Colon (tissue), 2 donors: ENCODE data around the gene NCMAP.
"Not testable (repeated sequence)": the region's sequence is repeated elsewhere in the genome, so short reads cannot be mapped to it uniquely, and the experiment has no call there.

Experiments used
- FAIRE-seq: peaks from 2 replicates; lab custom pipeline; 2012; peaks lifted over from hg19 to GRCh38; lab: Jason Lieb, UNC
- donor health status: control.
- donor health status: control.

NCMAP gene, protein sequence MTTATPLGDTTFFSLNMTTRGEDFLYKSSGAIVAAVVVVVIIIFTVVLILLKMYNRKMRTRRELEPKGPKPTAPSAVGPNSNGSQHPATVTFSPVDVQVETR

DNA sequence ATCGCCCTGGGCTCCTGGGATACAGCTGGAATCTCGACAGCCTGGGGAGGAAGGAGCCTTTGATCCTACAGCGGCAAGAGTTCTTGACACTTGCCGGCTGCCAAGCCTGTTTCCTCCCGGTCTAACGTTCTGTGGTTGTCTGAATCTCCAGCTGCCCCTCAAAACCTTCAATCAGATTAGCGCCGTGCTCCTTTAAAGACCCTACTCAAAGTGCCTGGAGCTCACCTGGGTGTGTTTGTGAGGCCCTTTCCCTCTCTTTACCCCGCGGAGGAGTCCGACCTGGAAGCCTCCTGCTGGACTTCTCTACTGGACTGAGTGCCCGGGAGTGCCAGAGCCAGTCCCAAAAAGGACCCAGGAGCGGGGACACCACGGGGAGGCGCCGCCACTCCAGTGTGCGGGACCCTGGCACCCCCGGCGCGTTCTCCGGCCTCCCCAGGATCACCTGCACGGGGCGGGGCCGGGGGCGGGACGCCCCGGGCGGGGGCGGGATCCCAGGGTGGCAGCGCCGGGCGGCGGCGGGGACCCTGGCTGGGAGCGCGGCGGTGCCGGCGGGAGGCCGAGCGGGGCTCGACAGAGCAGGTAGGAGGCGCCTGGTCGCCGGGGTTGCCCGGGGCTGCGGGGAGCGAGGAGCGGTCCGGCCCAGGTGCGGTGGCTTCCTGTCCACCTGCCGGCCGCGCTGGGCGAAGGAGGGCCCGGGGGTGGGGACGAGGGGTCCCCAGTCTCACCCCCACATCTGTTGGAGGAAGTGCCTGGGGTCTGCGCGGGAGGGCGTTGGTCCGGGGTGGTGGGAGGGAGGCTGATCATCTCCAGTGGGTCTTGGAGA lies at the start of gene NCMAP:
NCMAP (plus strand) TSS at position 497 of the 823 bp plus-strand sequence. CDS start 39,344 bp downstream, outside the sequence.
- no peak for FAIRE-seq

GRCh38 chr1:24506691-24507381 lies 49.1 kb upstream of the NCMAP start:
- FAIRE-seq = no peak

DNA sequence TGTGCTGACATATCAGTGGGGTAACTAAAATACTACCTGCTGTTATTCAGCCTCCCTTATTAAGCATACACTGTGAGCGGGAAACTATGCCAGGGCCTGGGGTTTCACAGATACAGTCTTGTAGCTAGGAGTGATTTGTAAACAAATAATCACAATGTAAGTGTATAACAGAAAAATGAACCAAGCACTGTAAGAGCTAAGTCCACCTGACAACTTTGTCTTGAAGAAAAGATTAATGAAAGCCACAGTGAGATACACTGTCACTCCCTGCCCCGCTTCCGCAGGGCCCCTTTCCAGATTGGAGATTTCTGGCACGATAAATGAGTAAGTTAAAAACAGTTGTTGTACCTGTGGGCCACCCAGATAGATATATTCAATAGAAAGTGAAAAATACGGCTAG lies 48.5 kb upstream of the NCMAP start:
- FAIRE-seq = no peak

DNA sequence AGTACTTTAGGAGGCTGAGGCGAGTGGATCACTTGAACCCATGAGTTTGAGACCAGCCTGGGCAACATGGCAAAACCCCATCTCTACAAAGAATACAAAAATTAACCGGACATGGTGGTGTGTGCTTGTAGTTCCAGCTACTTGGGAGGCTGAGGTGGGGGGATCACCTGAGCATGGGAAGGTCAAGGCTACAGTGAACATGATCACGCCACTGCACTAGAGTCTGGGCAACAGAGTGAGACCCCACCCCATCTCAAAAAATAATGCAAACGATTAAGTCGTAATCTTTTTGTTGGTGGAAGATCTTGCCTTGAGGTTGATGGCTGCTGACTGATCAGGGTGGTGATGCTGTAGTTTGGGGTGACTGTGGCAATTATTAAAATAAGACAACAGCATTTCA lies 47.0 kb upstream of the NCMAP start:
- FAIRE-seq = no peak

DNA sequence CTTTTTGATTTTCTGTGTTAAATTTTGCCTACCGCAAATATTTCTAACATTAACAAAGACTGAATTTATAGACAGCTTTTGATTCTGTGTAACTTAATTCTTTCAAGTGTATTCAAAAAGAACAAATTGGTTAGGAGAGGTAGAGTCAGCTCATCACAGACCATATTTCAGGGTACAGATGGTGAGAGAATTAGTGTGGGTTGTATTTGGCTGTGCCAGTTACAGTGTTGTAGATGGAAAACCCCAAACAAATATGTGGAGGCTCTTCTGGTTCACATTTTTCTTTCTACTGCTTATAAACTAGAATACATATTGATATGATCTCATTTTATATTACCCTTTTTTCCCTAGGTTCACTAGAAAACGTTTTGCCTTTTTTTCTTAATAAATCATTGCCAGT lies 42.2 kb upstream of the NCMAP start:
- no peak for FAIRE-seq

DNA sequence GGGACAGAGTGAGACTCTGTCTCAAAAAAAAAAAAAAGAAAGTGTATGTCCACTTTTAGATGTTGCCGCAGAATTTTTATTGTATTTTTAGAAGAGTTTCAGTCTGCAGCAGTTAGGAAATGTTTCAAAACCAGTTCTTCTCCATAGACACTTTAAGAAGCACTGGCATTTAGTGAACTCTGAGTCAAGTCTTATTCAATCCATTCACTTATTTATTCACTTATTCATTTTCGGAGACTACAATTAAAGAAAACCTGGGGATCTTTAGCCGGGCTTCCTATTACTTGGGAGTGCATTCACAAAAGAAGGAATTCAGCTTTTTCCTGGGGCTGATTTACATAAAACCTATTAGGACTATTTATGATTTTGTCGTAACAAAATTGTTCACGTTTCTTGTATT lies 40.9 kb upstream of the NCMAP start:
- FAIRE-seq = no peak

DNA sequence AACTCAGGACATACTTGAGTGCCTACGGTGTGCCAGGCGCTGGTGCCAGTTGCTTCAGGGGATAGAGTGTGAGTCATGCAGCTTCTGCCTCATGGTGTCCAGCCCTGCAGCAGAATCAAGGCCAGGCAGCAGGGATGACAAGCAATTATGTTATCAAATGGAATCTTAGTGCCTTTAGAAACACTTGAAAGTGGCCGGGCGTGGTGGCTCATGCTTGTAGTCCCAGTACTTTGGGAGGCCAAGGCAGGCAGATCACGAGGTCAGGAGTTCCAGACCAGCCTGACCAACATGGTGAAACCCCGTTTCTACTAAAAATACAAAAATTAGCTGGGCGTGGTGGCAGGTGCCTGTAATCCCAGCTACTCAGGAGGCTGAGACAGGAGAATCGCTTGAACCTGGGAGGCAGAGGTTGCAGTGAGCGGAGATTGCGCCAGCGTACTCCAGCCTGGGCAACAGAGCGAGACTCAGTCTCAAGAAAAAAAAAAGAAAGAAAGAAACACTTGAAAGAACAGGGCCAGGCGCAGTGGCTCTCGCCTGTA lies 40.1 kb upstream of the NCMAP start:
- not testable (repeated sequence) for FAIRE-seq

DNA sequence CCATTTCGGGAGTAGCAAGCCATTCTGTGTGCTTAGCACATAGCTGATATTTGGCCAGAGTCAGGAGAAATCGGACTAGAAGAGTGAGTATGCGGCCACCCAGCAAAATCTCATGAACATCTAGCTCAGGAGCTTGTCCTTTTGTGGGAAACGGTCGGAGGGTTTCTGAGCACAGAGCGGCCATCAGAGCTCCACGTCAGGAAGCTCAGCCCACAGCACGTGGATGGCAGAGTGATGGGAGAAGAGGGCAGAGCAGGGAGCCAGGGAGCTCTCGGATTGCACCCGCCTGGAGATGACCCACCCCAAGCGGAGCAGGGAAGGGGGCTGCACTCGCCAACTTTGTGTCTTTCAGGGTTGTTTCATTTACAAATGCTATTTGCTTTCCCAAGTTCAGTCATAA lies 39.4 kb upstream of the NCMAP start:
- FAIRE-seq = no peak

- no peak for FAIRE-seq
These were observed 38.0 kb upstream of the NCMAP start for GRCh38 chr1:24517898-24518297.

GRCh38 chr1:24520282-24520681 lies 35.6 kb upstream of the NCMAP start:
- not testable (repeated sequence) for FAIRE-seq

DNA sequence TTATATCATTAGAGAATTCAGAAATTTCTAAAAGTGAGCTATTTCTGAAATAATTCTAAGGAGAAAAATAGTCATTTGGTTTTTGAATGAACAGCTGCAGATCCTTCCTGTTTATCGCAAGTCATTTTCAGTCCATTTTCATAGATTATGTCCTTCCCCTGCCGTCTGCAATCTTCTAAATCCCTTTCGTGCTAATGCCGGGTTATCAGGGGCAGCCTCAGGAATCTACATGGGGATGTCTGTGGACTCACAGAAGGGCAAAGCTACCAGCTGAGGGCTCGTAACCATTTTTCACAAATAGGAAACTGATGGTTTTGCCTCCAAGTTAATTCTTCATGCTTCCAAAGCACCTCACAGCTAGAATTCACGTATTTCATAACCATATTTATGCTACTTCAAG lies 30.3 kb upstream of the NCMAP start:
- FAIRE-seq = no peak

GRCh38 chr1:24526045-24526444 lies 29.8 kb upstream of the NCMAP start:
- FAIRE-seq = no peak

DNA sequence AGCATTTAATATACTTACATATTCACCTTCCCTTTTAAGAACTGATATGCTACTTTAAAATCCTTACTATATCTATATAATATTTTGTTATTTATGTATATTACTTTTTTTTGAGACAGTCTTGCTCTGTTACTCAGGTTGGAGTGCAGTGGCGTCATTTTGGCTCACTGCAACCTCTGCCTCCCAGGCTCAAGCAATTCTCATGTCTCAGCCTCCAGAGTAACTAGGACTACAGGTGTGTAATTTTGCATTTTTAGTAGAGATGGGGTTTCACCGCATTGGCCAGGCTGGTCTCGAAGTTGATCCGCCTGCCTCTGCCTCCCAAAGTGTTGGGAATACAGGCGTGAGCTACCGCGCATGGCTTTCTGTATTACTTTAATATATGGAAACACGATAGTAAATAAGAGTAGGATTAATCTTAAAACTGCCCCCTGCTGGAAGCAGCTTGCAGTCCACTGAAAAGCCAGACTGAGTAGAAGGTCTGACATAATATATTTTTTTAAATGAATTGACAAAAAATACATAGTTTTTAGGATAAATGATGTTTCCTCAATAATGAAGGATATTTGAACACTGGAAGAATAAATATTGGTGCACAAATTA lies 28.8 kb upstream of the NCMAP start:
- FAIRE-seq = no peak

DNA sequence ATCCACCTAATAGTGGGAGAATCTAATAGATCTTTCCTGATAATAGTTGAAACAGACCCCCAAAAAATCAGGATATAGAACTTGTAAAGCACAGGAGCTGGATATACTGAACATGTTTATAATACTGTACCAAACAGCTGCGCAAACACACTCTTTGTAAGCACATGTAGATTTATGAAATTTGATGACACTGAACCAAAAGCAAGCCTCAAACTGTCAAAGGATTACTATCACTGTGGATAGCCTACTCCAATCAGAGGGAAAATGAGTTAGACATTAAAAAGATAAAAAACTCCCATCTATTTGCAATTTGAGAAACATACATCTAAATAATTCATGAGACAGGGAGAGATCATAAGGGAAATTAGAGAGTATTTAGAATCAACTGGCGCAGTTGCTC lies 27.1 kb upstream of the NCMAP start:
- FAIRE-seq = no peak

DNA sequence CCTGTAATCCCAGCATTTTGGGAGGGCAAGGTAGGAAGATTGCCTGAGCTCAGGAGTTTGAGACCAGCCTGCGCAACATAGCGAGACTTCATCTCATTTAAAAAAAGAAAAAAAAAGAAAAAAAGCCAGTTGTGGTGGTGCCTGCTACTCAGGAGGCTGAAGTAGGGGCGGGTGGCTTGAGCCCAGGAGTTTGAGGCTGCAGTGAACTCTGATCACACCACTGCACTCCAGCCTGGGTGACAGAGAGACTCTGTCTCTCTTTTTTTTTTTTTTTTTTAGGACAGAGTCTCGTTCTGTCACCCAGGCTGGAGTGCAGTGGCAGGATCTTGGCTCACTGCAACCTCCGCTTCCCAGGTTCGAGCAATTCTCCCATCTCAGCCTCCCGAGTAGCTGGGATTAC lies 26.6 kb upstream of the NCMAP start:
- FAIRE-seq = not testable (repeated sequence)

- FAIRE-seq = no peak
These were observed 20.9 kb upstream of the NCMAP start for GRCh38 chr1:24535021-24535424.

DNA sequence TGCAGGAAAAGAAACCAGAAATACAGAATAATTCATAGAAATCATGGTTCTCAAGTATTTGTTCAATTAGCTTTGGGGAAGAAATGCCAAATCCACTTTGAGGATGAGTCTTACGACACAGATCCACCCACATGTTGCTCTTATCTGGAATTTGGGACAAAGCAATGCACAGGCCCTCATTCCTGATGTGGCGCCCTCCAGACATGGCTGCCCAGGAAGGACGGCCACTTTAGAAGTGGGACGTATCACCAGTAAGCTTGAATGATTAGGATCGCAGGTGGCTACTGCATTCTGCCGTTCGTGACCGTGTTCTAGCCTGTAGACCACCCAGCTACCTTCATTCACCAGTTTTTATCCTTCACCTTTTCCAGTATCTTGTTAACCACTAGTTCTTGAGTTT lies 20.1 kb upstream of the NCMAP start:
- FAIRE-seq = no peak

DNA sequence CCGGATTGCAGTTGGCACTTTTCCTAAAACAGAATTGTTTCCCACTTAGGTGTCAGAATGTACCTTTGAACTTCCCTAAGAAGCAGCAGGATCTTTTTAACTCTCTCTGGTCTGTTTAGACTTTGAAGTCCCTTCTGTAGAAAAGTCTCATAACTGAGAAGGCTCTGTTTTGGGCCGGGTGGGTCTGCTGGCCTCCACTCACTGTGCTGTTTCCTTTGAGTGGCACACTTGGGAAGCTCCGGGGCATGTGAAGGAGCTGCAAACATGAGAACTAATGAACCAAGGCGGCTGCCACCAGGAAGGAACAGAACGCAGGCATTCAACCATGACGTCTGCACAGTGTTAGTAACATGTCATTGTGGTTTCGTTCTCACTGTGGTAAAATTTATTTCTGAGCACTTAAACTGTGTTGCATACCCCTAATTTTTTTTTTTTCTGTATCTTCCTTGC lies 19.5 kb upstream of the NCMAP start:
- FAIRE-seq = no peak

GRCh38 chr1:24540051-24540905 lies 15.6 kb upstream of the NCMAP start:
- no peak for FAIRE-seq

DNA sequence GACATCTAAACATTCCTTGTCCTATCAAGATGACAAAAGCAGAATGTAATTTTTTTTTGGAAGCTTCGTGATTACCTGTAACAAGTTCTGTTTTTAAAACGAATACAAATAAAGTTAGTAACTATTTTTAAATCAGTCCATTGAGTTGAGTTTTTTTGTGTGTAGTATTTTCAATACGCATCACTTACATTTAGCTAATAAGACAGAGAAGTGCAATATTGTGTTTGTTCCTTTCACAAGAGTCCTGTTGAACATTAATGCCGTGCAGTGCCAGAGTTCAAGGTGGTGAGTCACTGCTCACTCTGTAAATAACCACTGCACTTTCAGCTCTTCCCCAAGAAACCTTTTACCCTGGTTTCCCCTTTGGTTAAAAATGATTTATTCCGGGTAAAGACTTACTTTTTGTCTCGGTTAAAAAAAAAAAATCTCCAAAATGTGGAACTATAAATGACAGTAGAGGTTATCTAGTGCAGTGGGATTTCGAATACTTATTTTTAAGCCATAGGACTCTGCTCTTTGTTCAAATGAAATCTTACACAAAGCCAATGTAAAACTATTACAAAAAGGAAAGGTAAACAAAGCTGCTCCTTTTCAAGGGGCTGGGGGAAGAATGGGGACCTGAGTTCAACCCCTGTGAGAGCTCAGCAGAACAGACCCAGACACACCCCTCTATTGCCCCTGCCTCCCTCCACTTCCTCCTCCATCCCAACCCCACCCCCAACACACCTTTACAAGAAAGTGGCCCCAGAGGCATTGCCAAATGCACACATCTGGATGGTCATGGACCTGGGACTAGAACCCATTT lies 14.8 kb upstream of the NCMAP start:
- peak; percentile 91 for FAIRE-seq
